ENCODE results near the gene CRADD.
"Not testable (repeated sequence)": the region's sequence is repeated elsewhere in the genome, so short reads cannot be mapped to it uniquely, and the experiment has no call there.

Gene CRADD

GRCh38 chr12:93902192-93902591, 225.0 kb downstream of the CRADD start:
- no peak for DNase-seq (ENCODE audit: low spot score)

GRCh38 chr12:93902736-93903562, 225.8 kb downstream of the CRADD start:
- DNase-seq (ENCODE audit: low spot score): peak; percentile 64

GRCh38 chr12:93904124-93904523, 226.9 kb downstream of the CRADD start:
- no peak for DNase-seq (ENCODE audit: low spot score)

- no peak for DNase-seq (ENCODE audit: low spot score)
These were observed 231.1 kb downstream of the CRADD start for GRCh38 chr12:93908264-93908663.

GRCh38 chr12:93908846-93909567, 231.8 kb downstream of the CRADD start:
- DNase-seq (ENCODE audit: low spot score): no peak

- DNase-seq (ENCODE audit: low spot score): no peak
These were observed 234.2 kb downstream of the CRADD start for GRCh38 chr12:93911396-93911795.

- DNase-seq (ENCODE audit: low spot score): no peak
These were observed 235.0 kb downstream of the CRADD start for GRCh38 chr12:93912086-93912733.

GRCh38 chr12:93913845-93914244, 236.7 kb downstream of the CRADD start:
- no peak for DNase-seq (ENCODE audit: low spot score)

GRCh38 chr12:93914281-93914680, 237.1 kb downstream of the CRADD start:
- no peak for DNase-seq (ENCODE audit: low spot score)

GRCh38 chr12:93915411-93915810, 238.2 kb downstream of the CRADD start:
- DNase-seq (ENCODE audit: low spot score): no peak

GRCh38 chr12:93916402-93916801, 239.2 kb downstream of the CRADD start:
- no peak for DNase-seq (ENCODE audit: low spot score)

GRCh38 chr12:93918262-93918661, 241.1 kb downstream of the CRADD start:
- DNase-seq (ENCODE audit: low spot score): no peak

GRCh38 chr12:93918900-93919299, 241.7 kb downstream of the CRADD start:
- DNase-seq (ENCODE audit: low spot score): no peak

- no peak for DNase-seq (ENCODE audit: low spot score)
These were observed 244.3 kb downstream of the CRADD start for GRCh38 chr12:93921521-93921920.

GRCh38 chr12:93922583-93923006, 245.4 kb downstream of the CRADD start:
- DNase-seq (ENCODE audit: low spot score): no peak

- no peak for DNase-seq (ENCODE audit: low spot score)
These were observed 247.2 kb downstream of the CRADD start for GRCh38 chr12:93924367-93924766.

GRCh38 chr12:93925585-93926205, 248.5 kb downstream of the CRADD start:
- DNase-seq (ENCODE audit: low spot score): no peak

GRCh38 chr12:93926237-93926636, 249.1 kb downstream of the CRADD start:
- no peak for DNase-seq (ENCODE audit: low spot score)

- DNase-seq (ENCODE audit: low spot score): not testable (repeated sequence)
These were observed 251.9 kb downstream of the CRADD start for GRCh38 chr12:93929081-93929480.

GRCh38 chr12:93937812-93938211, 260.6 kb downstream of the CRADD start:
- DNase-seq (ENCODE audit: low spot score): no peak

- DNase-seq (ENCODE audit: low spot score): no peak
These were observed 261.1 kb downstream of the CRADD start for GRCh38 chr12:93938317-93938716.

GRCh38 chr12:93938931-93939330, 261.8 kb downstream of the CRADD start:
- DNase-seq (ENCODE audit: low spot score): no peak

All from SW480 (cell line).